Activated CD8-positive, alpha-beta T cell treated with anti-CD3 and anti-CD28 coated beads for 36 hours (primary cell): ENCODE measurements around the gene CISTR. TPM values are rescaled to one million over a fixed set of nuclear protein-coding genes. Genes with fewer than 3 reads are reported as not detected.

Source experiments
- ATAC-seq: fragments of 200-7000 bp; cut with Tn5 transposase; one replicate; pipeline ENCODE4 v1.10.0; 2021; ENCODE audit warnings: mild to moderate bottlenecking, moderate library complexity
- CTCF ChIA-PET: fragments of 350-600 bp; sonication (Branson Sonifier 250); formaldehyde crosslinking; loops from one replicate; lab custom pipeline; 2021; ENCODE audit warnings: antibody characterized with exemption; lab: Charles Lee
- POLR2A ChIA-PET: fragments of 350-600 bp; sonication (Branson Sonifier 250); formaldehyde crosslinking; loops from one replicate; lab custom pipeline; 2021; ENCODE audit warnings: antibody characterized with exemption; lab: Charles Lee
- DNase-seq: peaks from one replicate; pipeline ENCODE4 v3.0.0-alpha.2; 2020
- H3K27ac Mint-ChIP-seq: one replicate; pipeline ENCODE4 v1.8.0; 2021; ENCODE audit warnings: mild to moderate bottlenecking, mixed read lengths
- H3K27me3 Mint-ChIP-seq: one replicate; pipeline ENCODE4 v1.8.0; 2021; ENCODE audit warnings: mixed read lengths
- H3K36me3 Mint-ChIP-seq: one replicate; pipeline ENCODE4 v1.8.0; 2021; ENCODE audit warnings: low read depth, mixed read lengths
- H3K4me1 Mint-ChIP-seq: one replicate; pipeline ENCODE4 v1.8.0; 2021; ENCODE audit warnings: low read depth, mixed read lengths
- H3K4me3 Mint-ChIP-seq: one replicate; pipeline ENCODE4 v1.8.0; 2021; ENCODE audit warnings: mild to moderate bottlenecking, moderate library complexity, mixed read lengths
- H3K9me3 Mint-ChIP-seq: one replicate; pipeline ENCODE4 v1.8.0; 2021; ENCODE audit warnings: mixed read lengths
- intact Hi-C: fragments of 100-400 bp; cut with micrococcal nuclease; formaldehyde crosslinking; loops from one replicate; pipeline ENCODE4 v1.10.0; 2022
- total RNA-seq, 2 experiments: library from RNA; stranded (reverse); gene quantifications; one replicate each; pipeline ENCODE4 v1.2.3, GENCODE V29; 2021
- TF ChIP-seq, protein P1 (sequence below): fragments of 200-600 bp; IDR thresholded peaks from one replicate; pipeline ENCODE4 v1.8.0; 2022; ENCODE audit warnings: antibody characterized with exemption, mild to moderate bottlenecking

Gene CISTR
- total RNA-seq, 2 experiments from 2014 or later, result not detected

DNA sequence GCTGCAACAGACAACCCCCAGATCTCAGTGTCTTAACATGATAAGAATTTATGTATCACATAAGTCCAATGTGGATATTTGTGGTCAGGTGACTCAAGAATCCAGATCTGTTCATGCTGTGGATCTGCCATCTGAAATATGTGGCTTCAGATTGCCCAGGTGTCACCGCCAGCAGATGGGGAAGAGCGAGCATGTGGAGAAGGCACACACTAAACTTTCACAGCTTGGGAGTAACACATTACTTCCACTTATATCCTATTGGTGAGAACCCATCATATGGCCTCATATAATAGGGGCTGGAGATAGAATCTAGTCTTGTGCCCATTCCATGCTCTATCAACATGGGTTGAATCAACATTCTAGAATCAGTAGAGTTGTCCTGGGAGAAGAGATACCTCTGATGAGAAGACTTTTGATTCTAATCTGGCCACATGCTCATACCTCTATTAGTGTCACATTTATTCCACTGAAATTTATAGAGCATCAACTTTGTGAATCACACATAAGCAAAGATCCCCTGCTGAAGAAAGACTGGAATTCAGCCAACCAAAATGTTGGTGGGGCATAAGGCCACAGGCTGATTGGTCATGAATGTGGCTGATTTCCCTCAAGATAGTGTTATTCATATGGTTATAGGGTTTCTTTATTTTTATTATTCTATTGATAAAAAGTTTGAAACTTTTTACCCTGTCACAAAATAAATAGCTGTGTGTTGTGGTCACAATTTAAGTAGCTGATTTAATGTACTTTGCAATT lies 18.6 kb downstream of the CISTR start:
- Mint-ChIP-seq H3K4me3 (no peak overlapping the region), H3K9me3 (no peaks in the 10 kb centered on the region), H3K27ac (no peak overlapping the region), H3K27me3 (peaks cover 19% of the 10 kb centered on the region), H3K4me1 (peaks cover 10% of the 10 kb centered on the region), H3K36me3 (no peaks in the 10 kb centered on the region)
- no peak for DNase-seq
- TF ChIP-seq, protein P1, sequence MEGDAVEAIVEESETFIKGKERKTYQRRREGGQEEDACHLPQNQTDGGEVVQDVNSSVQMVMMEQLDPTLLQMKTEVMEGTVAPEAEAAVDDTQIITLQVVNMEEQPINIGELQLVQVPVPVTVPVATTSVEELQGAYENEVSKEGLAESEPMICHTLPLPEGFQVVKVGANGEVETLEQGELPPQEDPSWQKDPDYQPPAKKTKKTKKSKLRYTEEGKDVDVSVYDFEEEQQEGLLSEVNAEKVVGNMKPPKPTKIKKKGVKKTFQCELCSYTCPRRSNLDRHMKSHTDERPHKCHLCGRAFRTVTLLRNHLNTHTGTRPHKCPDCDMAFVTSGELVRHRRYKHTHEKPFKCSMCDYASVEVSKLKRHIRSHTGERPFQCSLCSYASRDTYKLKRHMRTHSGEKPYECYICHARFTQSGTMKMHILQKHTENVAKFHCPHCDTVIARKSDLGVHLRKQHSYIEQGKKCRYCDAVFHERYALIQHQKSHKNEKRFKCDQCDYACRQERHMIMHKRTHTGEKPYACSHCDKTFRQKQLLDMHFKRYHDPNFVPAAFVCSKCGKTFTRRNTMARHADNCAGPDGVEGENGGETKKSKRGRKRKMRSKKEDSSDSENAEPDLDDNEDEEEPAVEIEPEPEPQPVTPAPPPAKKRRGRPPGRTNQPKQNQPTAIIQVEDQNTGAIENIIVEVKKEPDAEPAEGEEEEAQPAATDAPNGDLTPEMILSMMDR, result no peak
- intact Hi-C loops, result no loop called here
- CTCF ChIA-PET, result interaction anchor here (0.9 to 17.5 kb wide), 5 partner anchors 11 to 33 kb away, joined by 3 to 418 read pairs (median 5); no protein-coding TSS in a partner anchor
- ATAC-seq, result no peak
- POLR2A ChIA-PET, result interaction anchor here (0.5 to 0.9 kb wide), 2 partner anchors 17 to 244 kb away, joined by 3 read pairs; no protein-coding TSS in a partner anchor

DNA sequence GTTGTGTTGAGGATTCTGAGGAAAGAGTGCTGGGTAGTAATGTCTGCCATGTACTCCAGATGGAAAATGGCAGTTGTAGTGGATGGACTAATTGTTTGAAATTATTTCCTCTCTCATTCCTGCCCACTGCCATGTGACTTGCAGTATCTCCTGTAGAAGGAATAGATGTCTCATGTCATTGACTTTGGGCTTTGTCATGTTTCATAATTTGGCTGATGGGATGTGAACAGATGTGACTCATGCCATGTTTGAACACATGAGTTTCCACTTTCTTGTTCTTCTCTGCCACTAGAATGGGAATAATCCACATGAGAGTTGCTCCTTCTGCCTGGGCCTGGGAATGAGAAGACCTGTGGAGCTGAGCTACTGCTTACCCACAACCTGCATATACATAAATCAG lies 22.1 kb downstream of the CISTR start:
- Mint-ChIP-seq H3K4me3 (no peak overlapping the region), H3K36me3 (no peaks in the 10 kb centered on the region), H3K9me3 (no peaks in the 10 kb centered on the region), H3K4me1 (peaks cover 32% of the 10 kb centered on the region), H3K27me3 (no peaks in the 10 kb centered on the region), H3K27ac (no peak overlapping the region)
- DNase-seq, result no peak
- TF ChIP-seq, protein P1, result no peak
- intact Hi-C loops, result no loop called here
- ChIA-PET POLR2A (interaction anchor here (4.8 kb wide), 1 partner anchor 8 kb away, joined by 40 read pairs; no protein-coding TSS in a partner anchor), CTCF (interaction anchor here (1.1 to 17.5 kb wide), 4 partner anchors 9 to 27 kb away, joined by 4 to 418 read pairs (median 16); no protein-coding TSS in a partner anchor)
- ATAC-seq, result no peak

DNA sequence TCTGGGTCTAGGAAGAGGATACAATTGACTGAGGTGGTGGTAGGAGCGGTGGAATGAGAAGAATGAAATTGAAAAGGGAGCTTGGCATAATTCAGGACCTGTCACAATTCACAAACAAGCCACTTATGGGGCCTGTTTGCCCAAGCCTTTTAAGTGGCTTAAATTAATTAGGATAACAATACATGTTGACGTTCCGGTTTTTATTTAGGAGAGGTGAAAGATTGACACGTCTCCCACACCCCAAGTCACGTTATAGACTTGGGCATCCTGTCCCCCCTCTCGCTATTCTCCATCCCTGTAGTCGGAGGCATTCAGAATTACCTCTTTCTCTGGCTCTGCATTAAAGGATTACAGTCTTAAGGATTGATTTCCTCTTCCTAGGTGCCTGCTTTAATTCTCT lies 23.6 kb downstream of the CISTR start:
- TF ChIP-seq, protein P1, result no peak
- Mint-ChIP-seq H3K36me3 (no peaks in the 10 kb centered on the region), H3K4me1 (peaks cover 28% of the 10 kb centered on the region), H3K9me3 (no peaks in the 10 kb centered on the region), H3K27ac (peak overlapping the region; percentile 95), H3K4me3 (peak overlapping the region; percentile 87), H3K27me3 (no peaks in the 10 kb centered on the region)
- CTCF ChIA-PET, result interaction anchor here (1.0 to 17.5 kb wide), 8 partner anchors 9 to 185 kb away, joined by 3 to 418 read pairs (median 5); partner anchors contain the start of gene ATP5MC2
- intact Hi-C loops, result no loop called here
- no peak for ATAC-seq
- POLR2A ChIA-PET, result interaction anchor here (0.7 to 4.8 kb wide), 7 partner anchors 10 to 54 kb away, joined by 3 to 40 read pairs (median 4); no protein-coding TSS in a partner anchor
- DNase-seq, result no peak

DNA sequence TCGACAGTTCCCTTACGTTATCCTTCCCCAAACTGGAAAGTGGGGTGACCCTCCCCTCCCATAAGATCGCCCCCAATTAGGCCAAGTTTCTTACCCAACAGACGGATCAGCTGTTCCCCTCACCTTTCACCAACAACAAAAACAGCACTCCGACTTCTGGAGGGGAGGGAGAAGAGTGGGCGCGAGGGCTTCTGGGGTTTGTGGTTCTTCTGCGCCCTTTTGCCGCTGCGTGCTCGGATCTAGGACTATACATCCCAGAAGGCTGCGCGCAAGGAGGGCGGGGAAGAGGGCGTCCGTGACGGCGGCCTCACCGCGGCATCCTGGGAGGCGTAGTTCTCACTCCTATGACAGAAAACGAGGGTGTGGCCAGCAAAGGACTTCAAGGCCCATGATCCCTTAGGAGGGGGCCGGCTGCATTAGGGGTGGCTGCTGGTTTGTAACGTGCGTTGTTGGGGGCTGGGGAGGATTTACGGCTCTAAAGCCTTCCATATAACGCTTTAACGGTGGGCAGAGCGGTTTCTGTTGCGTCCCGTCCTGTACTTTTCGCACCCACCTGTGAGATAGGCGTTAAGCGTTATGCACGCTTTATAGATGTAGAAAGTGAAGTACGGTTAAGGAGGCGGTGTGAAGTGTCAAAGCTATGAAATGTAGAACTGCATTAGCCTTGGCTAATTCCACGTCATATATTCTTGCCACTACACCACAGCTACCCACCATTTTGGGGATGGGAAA lies 24.3 kb downstream of the CISTR start, which contains the start of gene CALCOCO1:
Gene CALCOCO1 (minus strand): TSS at position 143 of the 732 bp plus-strand sequence. CDS start 2,210 bp downstream, outside the sequence.
- Mint-ChIP-seq H3K4me3 (peak within 1 kb of the TSS; percentile 87), H3K36me3 (no peaks in the 10 kb centered on the region), H3K27me3 (no peaks in the 10 kb centered on the region), H3K9me3 (no peaks in the 10 kb centered on the region), H3K27ac (peak within 1 kb of the TSS; percentile 95), H3K4me1 (peaks cover 28% of the 10 kb centered on the region)
- DNase-seq (peak; percentile 99), ATAC-seq (peak; percentile 97)
- ChIA-PET CTCF (interaction anchor here (1.0 to 17.5 kb wide), 8 partner anchors 10 to 52 kb away, joined by 4 to 418 read pairs (median 6); partner anchors contain the start of gene ATP5MC2), POLR2A (interaction anchor here (0.7 to 4.8 kb wide), 8 partner anchors 10 to 281 kb away, joined by 3 to 40 read pairs (median 4); no protein-coding TSS in a partner anchor)
- intact Hi-C loops, result no loop called here
- TF ChIP-seq, protein P1, result no peak
